Fibroblast of pulmonary artery (primary cell): ENCODE results near the gene NPY.

Experiments used
- DNase-seq: peaks from one replicate; pipeline ENCODE4 v3.0.0-alpha.2; 2010; ENCODE audit warnings: low read depth
- H3K4me3 ChIP-seq: replicated peaks from 2 replicates; pipeline ENCODE4 v1.5.1; 2011; ENCODE audit warnings: low read depth, mild to moderate bottlenecking, control low read depth, low read length, moderate library complexity
- CTCF ChIP-seq: IDR thresholded peaks from 2 replicates; pipeline ENCODE4 v1.5.1; 2011; ENCODE audit warnings: mild to moderate bottlenecking, control low read depth, low read length, inconsistent platforms; ENCODE audit errors: missing control alignments

Gene NPY

DNA sequence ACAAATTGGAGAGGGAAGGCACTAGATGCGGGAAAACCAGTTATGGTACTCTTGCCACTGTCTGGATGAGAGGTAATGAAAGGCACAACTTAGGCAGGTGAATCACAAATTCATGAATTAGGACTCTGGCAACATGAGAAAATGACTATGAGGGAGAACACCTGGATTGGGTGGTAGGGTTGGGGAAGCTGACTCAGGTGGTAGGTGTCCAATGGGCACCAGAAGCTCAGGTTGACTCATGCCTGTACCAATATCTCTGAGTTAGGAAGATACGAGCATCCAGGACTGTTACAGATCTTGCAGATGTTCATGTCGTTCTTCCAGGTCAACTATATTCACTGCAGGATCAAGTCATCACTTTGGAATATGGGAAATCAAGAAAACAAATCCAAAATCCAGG is 56.7 kb downstream of the NPY start:
- DNase-seq, result no peak
- no peak overlapping the region for H3K4me3 ChIP-seq
- TF ChIP-seq CTCF, result no peak
